GM18861 (cell line): ENCODE measurements around the gene DNAAF5.
"Not testable (repeated sequence)": the region's sequence is repeated elsewhere in the genome, so short reads cannot be mapped to it uniquely, and the experiment has no call there.

Experiments
- ATAC-seq: cut with Tn5 transposase; IDR thresholded peaks from one replicate; pipeline ENCODE4 v1.9.1; 2021; ENCODE audit not compliant: unreplicated experiment

Gene DNAAF5

GRCh38 chr7:780516-780915, 54.0 kb downstream of the DNAAF5 start:
- no peak for ATAC-seq

- ATAC-seq = no peak
These were observed 54.8 kb downstream of the DNAAF5 start for GRCh38 chr7:781186-781849.

DNA sequence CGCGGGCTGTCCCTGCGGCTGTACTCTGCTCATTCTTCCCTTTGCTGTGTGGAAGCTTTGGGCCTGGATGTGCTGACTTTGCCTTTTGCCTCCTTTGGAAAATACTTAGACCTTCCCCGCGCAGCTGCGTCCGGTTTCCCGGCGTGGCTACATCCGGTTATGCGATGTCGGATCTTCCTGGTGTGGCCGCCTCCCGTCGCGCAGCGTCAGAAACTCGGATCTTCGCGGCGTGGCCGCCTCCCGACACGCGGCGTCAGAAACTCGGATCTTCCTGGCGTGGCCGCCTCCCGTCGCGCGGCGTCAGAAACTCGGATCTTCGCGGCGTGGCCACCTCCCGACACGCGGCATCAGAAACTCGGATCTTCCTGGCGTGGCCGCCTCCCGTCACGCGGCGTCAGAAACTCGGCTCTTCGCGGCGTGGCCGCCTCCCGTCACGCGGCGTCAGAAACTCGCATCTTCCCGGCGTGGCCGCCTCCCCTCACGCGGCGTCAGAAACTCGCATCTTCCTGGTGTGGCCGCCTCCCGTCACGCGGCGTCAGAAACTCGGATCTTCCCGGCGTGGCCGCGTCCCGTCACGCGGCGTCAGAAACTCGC, 55.5 kb downstream of the DNAAF5 start:
- ATAC-seq = no peak

- no peak for ATAC-seq
These were observed 56.4 kb downstream of the DNAAF5 start for GRCh38 chr7:782718-783449.

DNA sequence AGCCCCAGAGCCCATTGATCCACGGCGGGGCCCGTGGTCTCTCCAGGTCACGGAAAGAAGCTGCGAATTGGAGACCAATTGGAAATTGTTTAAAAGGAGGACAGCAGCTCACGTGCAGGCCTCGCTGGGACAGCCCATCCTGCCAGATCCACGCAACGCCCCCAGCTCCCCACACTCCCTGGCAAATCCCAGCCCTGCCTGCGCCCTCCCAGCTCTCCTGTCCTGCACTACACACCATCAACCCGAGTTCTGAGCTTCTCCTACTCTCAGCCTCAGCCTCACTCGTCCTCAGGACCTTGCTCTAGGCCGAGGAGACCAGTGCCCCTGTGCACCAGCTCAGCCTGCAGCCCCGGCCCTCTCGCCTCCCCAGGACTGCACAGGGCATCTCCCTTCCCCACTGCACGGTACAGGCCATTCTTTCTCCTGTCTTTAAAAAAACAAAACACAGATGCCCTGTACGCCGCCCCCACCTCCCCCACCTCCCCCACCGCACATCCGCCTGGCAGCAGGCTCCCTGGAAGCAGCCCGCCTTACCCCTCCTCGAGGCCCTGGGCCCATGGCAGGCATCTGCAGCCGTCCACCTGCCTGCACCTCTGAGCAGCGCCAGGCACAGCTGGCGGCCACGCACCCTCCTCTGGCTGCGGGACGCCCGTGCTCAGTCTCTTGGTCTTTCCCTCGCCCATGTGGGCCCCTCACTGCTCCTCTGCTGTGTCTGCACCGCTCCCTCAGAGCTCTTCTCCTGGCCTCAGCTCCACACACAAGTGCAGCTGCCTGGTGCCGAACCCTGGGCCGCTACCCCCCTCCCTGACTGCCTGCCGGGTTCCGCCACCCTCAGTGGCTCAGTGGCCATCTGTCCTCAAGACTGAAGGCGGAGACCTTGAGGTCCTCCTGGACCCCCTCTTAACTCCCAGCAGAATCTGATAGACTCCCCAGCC, 57.3 kb downstream of the DNAAF5 start:
- no peak for ATAC-seq

GRCh38 chr7:784971-785370, 58.5 kb downstream of the DNAAF5 start:
- ATAC-seq = no peak

DNA sequence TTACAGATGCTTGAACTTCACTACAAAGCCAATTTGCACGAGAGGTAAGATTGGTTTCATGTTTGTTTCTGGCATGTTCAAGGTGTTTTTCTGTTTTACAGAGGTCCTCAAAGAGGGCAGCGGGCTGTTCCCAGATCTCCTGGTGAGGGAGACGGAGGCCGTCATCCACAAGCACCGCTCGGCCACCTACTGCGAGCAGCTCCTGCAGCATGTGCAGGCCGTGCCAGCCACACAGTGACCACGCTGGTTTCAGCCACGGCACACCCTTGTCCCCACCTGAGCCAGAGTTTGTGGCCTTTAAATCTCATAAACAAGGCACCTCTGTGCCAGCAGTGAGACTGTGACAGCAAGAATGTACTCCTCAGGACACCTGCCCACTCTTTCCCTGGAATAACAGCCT, 58.9 kb downstream of the DNAAF5 start:
- no peak for ATAC-seq

DNA sequence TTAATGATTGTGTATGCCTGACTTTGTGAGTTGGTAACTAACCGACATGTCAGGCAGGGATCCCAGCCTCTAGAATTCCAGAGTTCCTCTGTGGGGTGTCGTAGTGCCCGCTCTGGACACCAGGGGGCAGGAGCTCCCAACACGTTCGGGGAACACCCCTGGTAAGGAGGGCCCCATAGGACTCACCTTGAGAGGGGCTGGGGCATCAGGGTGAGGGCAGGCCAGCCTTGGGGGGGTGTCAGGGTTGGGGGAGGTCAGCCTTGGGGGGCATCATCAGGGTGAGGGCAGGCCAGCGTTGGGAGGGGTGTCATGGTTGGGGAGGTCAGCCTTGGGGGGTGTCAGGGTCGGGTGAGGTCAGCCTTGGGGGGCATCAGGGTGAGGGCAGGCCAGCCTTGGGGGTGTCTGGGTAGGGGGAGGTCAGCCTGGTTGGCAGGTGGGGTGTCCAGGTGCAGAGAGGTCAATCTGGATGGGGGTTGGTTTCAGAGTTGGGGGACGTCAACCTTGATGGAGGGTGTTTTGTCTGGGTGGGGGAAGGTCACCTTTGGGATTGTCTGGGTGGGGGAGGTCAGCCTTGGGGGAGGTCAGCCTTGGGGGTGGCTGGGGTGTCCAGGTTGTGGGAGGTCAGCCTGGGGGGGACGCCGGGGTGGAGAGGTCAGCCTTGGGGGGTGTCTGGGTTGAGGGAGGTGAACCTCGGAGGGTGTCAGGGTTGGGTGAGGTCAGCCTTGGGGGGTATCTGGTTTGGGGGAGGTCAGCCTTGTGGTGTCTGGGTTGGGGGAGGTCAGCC, 60.2 kb downstream of the DNAAF5 start:
- ATAC-seq = no peak

DNA sequence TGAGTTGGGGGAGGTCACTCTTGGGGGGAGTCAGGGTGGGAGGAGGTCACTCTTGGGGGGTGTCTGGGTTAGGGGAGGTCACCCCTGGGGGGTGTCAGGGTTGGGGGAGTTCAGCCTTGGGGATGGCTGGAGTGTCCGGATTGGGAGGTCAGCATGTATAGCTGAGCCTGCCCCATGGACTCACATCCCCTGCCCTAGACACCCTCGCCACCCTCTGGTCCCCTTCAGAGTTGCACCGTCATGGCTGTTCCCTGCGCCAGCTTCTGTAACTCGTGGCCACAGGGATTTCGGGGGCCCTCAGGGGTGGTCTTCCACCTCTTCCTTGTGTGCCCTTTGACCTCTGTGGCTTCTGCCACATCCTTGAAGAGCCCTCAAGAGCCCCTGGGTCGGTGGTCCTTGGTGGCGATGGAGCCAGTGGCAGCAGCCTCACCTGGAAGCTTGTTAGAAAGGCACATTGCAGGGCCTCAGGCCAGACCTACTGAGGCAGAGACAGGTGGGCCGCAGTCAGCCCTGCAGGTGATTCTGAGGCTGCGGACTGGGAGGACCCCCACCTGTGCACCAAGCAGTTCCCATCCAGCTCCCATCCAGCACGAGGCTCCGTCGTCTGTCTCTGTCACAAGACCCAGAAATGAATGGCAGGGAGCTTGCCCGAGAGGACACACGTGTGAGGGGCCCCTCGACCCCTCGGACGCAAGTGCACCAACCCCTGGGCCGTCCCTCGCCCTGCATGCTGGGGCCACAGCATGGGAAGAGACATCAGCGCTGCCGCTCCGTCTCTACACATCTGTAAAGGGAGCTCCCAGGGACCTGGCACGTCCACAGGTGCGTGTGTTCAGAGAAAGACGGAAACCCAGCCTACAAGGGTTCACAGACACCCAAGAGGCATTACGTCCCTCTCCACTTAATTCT, 61.1 kb downstream of the DNAAF5 start:
- no peak for ATAC-seq

GRCh38 chr7:791519-791918, 65.0 kb downstream of the DNAAF5 start:
- no peak for ATAC-seq

- no peak for ATAC-seq
These were observed 67.7 kb downstream of the DNAAF5 start for GRCh38 chr7:794207-794606.

DNA sequence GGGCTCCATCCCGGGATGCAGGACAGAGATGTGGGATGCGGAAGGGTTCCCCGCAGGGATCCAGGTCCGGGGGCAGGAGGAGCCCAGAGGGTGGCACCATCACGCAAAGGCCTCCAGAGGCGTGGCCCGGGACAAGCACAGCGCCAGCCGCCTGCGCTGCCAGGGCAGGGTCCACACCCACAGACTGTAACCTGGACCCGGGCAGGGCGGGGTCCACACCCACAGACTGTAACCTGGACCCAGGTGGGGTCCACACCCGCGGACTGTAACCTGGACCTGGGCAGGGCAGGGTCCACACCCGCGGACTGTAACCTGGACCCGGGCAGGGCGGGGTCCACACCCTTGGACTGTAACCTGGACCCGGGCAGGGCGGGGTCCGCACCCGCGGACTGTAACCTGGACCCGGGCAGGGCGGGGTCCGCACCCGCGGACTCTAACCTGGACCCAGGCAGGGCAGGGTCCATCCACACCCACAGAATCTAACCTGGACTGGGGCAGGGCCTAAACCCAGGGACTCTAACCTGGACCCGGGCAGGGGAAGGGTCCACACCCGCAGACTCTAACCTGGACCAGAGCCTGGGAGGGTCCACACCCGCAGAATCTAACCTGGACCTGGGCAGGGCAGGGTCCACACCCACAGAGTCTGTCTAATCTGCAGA, 68.3 kb downstream of the DNAAF5 start:
- no peak for ATAC-seq

GRCh38 chr7:796434-797169, 70.1 kb downstream of the DNAAF5 start:
- not testable (repeated sequence) for ATAC-seq

GRCh38 chr7:798921-799470, 72.5 kb downstream of the DNAAF5 start:
- no peak for ATAC-seq

- no peak for ATAC-seq
These were observed 74.2 kb downstream of the DNAAF5 start for GRCh38 chr7:800692-801091.

DNA sequence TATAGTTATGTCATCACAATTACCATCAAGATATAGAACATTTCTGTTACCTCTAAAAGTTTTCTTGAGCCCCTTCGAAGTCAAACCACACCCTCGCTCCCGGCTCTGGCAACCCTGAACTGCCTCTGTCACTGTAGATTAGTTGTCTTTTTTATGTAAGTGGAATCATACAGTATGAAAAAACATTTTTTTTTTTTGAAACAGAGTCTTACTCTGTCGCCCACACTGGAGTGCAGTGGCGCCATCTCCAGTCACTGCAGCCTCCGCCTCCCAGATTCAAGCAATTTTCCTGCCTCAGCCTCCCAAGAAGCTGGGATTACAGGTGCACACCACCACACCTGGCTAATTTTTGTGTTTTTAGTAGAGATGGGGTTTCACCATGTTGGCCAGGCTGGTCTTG, 74.9 kb downstream of the DNAAF5 start:
- not testable (repeated sequence) for ATAC-seq

DNA sequence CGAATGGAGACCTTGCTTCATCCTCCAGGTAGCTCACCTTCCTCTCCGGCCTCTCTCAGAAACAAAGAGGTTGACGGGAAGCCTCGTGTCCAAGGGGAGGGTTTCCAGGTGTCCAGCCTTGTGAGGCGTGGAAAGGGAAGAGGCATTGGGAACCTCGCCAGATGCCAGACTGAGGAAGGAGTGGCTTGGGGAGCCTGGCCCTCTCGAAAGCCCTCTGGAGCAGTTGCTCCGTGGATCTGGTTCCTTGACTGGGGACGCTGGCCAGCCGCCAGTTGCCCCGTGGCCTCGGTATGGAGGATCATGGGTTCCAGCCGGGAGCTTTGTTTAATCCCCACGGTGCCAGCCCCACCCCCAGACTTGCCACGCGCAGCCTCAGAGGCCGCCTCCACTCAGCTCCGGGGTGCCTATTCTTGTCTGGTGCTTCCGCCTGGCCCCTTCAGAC, 75.5 kb downstream of the DNAAF5 start:
- ATAC-seq = no peak
